HepG2 (cell line): ENCODE measurements around the gene TFF2. TPM values are rescaled to one million over a fixed set of nuclear protein-coding genes. Genes with fewer than 3 reads are reported as not detected.

Experiments
- ATM ChIP-seq: fragments of 450-650 bp; IDR thresholded peaks from 2 replicates; pipeline ENCODE4 v1.7.1; 2017; ENCODE audit warnings: mild to moderate bottlenecking, borderline replicate concordance
- ETV6 ChIP-seq: sonication (generic); formaldehyde crosslinking; conservative IDR thresholded peaks from 2 replicates; pipeline ENCODE4 v1.4.0; 2020; ENCODE audit warnings: missing genetic modification reagents
- MBD4 ChIP-seq: IDR thresholded peaks from 2 replicates; pipeline ENCODE4 v1.6.1; 2012; ENCODE audit warnings: low read length, inconsistent platforms, borderline replicate concordance
- RELA ChIP-seq: sonication (generic); formaldehyde crosslinking; IDR thresholded peaks from 2 replicates; pipeline ENCODE4 v1.4.0; 2020; ENCODE audit warnings: missing genetic modification reagents
- SRY ChIP-seq: sonication (generic); formaldehyde crosslinking; IDR thresholded peaks from 2 replicates; pipeline ENCODE4 v1.8.0; 2022; ENCODE audit warnings: mild to moderate bottlenecking, missing genetic modification reagents
- XRCC5 ChIP-seq: fragments of 200-400 bp; formaldehyde crosslinking; optimal IDR thresholded peaks from 2 replicates; pipeline ENCODE3; 2017; ENCODE audit warnings: mild to moderate bottlenecking, low read length
- ZBTB21 ChIP-seq: sonication (generic); formaldehyde crosslinking; IDR thresholded peaks from 2 replicates; pipeline ENCODE4 v1.4.0; 2020; ENCODE audit warnings: missing genetic modification reagents
- ZNF160 ChIP-seq: sonication (generic); formaldehyde crosslinking; IDR thresholded peaks from 2 replicates; pipeline ENCODE4 v1.8.0; 2022; ENCODE audit warnings: mild to moderate bottlenecking, inconsistent platforms, missing genetic modification reagents
- ZNF224 ChIP-seq: sonication (generic); formaldehyde crosslinking; IDR thresholded peaks from 2 replicates; pipeline ENCODE4 v1.5.0; 2020; ENCODE audit warnings: mild to moderate bottlenecking, missing genetic modification reagents
- ZNF292 ChIP-seq: sonication (generic); formaldehyde crosslinking; IDR thresholded peaks from 2 replicates; pipeline ENCODE4 v1.8.1; 2022; ENCODE audit warnings: mild to moderate bottlenecking, low read depth, missing genetic modification reagents, borderline replicate concordance
- ZNF383 ChIP-seq: sonication (generic); formaldehyde crosslinking; IDR thresholded peaks from 2 replicates; pipeline ENCODE4 v1.4.0; 2020; ENCODE audit warnings: missing genetic modification reagents, mild to moderate bottlenecking, borderline replicate concordance
- ZNF451 ChIP-seq: sonication (generic); formaldehyde crosslinking; IDR thresholded peaks from 2 replicates; pipeline ENCODE4 v1.5.0; 2020; ENCODE audit warnings: mild to moderate bottlenecking, missing genetic modification reagents
- ZNF496 ChIP-seq: sonication (generic); formaldehyde crosslinking; IDR thresholded peaks from 2 replicates; pipeline ENCODE4 v1.8.1; 2023; ENCODE audit warnings: mild to moderate bottlenecking, moderate library complexity, missing genetic modification reagents; ENCODE audit not compliant: insufficient replicate concordance
- ZNF781 ChIP-seq: sonication (generic); formaldehyde crosslinking; IDR thresholded peaks from 2 replicates; pipeline ENCODE4 v1.5.1; 2020; ENCODE audit warnings: borderline replicate concordance, mild to moderate bottlenecking, missing genetic modification reagents; ENCODE audit errors: not compliant biosample characterization
- polyA plus RNA-seq, 8 experiments: library from polyadenylated mRNA; depleted of rRNA in 3 of 8; stranded (reverse) in 7 of 8; unstranded in 1 of 8; fragments of >200 nt; fragmentation: Illumina TruSeq in 4 of 8; extraction: Trizol in 4 of 8; gene quantifications; 2 replicates each; pipeline versions ENCODE4 v1.2.1 to v1.2.3, GENCODE V29; 2011 to 2016; ENCODE audit warnings: low read depth in 4 of 8, missing spikeins in 1 of 8, mixed read lengths in 1 of 8; ENCODE audit not compliant: insufficient read depth in 1 of 8
- total RNA-seq, 5 experiments: library from RNA; depleted of rRNA; stranded (reverse); fragments of >200 nt; fragmentation: Illumina TruSeq; extraction: Trizol; gene quantifications; 2 replicates each; pipeline ENCODE4 v1.2.3, GENCODE V29; 2016; ENCODE audit warnings: low read depth in 1 of 5
- TF ChIP-seq, protein P1 (sequence below): sonication (generic); formaldehyde crosslinking; IDR thresholded peaks from 2 replicates; pipeline ENCODE4 v1.4.0; 2020; ENCODE audit warnings: missing genetic modification reagents
- TF ChIP-seq, protein P2 (sequence below): sonication (generic); formaldehyde crosslinking; IDR thresholded peaks from 2 replicates; pipeline ENCODE4 v1.4.0; 2020; ENCODE audit warnings: mild to moderate bottlenecking, missing genetic modification reagents
- TF ChIP-seq, protein P3 (sequence below): sonication (generic); formaldehyde crosslinking; IDR thresholded peaks from 2 replicates; pipeline ENCODE4 v1.9.0; 2022; ENCODE audit warnings: missing genetic modification reagents, mild to moderate bottlenecking, borderline replicate concordance
- TF ChIP-seq, protein P4 (sequence below): sonication (generic); formaldehyde crosslinking; IDR thresholded peaks from 2 replicates; pipeline ENCODE4 v1.5.1; 2020; ENCODE audit warnings: mild to moderate bottlenecking, missing genetic modification reagents

TFF2 gene
- total and polyA plus RNA-seq, 2 of the 13 experiments (the other 11 are each of a cell fraction or from before 2014, with no cell fraction given), result 1.5 TPM; not detected in 1

DNA sequence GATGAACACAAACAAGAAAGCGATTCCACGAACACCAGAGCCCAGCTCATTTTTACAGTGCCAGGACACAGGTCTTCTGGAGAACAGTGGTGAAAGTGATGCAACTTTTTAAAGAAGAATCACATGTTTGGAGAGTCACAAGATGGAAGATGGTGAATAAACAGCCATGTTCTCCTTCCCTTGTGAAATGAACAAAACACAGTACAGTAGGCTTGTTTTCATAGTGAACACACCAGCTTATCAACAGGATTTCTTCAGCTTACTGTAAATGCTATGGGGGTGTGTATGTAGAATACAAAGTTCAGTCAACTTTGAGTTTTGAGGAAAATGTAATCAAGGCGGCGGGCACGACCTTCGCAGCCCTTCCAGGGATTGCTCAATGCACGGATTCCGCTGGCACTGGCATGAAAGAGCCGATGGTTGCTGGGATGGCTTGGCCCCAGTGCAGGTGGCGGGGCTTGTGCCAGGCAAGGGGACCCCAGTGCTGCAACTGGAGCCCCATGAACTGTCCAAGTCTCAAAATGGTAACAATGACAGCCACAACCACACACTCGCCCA lies 35.3 kb upstream of the TFF2 start (continued):
- TF ChIP-seq, protein P1, sequence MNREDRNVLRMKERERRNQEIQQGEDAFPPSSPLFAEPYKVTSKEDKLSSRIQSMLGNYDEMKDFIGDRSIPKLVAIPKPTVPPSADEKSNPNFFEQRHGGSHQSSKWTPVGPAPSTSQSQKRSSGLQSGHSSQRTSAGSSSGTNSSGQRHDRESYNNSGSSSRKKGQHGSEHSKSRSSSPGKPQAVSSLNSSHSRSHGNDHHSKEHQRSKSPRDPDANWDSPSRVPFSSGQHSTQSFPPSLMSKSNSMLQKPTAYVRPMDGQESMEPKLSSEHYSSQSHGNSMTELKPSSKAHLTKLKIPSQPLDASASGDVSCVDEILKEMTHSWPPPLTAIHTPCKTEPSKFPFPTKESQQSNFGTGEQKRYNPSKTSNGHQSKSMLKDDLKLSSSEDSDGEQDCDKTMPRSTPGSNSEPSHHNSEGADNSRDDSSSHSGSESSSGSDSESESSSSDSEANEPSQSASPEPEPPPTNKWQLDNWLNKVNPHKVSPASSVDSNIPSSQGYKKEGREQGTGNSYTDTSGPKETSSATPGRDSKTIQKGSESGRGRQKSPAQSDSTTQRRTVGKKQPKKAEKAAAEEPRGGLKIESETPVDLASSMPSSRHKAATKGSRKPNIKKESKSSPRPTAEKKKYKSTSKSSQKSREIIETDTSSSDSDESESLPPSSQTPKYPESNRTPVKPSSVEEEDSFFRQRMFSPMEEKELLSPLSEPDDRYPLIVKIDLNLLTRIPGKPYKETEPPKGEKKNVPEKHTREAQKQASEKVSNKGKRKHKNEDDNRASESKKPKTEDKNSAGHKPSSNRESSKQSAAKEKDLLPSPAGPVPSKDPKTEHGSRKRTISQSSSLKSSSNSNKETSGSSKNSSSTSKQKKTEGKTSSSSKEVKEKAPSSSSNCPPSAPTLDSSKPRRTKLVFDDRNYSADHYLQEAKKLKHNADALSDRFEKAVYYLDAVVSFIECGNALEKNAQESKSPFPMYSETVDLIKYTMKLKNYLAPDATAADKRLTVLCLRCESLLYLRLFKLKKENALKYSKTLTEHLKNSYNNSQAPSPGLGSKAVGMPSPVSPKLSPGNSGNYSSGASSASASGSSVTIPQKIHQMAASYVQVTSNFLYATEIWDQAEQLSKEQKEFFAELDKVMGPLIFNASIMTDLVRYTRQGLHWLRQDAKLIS (CRISPR knock-in tag), result no peak
- TF ChIP-seq ZNF781 (CRISPR knock-in tag) (no peak), ZNF383 (CRISPR knock-in tag) (no peak), ETV6 (CRISPR knock-in tag) (no peak), ZNF160 (no peak), ZNF224 (CRISPR knock-in tag) (no peak), XRCC5 (peak; percentile 41), RELA (no peak), ZNF496 (no peak), SRY (CRISPR knock-in tag) (no peak), MBD4 (no peak), ZNF292 (CRISPR knock-in tag) (peak; percentile 65; the same call in 1 of the 2 replicates), ATM (no peak), ZBTB21 (no peak), ZNF451 (CRISPR knock-in tag) (no peak)
- TF ChIP-seq, protein P2, sequence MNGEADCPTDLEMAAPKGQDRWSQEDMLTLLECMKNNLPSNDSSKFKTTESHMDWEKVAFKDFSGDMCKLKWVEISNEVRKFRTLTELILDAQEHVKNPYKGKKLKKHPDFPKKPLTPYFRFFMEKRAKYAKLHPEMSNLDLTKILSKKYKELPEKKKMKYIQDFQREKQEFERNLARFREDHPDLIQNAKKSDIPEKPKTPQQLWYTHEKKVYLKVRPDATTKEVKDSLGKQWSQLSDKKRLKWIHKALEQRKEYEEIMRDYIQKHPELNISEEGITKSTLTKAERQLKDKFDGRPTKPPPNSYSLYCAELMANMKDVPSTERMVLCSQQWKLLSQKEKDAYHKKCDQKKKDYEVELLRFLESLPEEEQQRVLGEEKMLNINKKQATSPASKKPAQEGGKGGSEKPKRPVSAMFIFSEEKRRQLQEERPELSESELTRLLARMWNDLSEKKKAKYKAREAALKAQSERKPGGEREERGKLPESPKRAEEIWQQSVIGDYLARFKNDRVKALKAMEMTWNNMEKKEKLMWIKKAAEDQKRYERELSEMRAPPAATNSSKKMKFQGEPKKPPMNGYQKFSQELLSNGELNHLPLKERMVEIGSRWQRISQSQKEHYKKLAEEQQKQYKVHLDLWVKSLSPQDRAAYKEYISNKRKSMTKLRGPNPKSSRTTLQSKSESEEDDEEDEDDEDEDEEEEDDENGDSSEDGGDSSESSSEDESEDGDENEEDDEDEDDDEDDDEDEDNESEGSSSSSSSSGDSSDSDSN (CRISPR knock-in tag), result peak; percentile 29; the same call in 1 of the 2 replicates
- TF ChIP-seq, protein P3, sequence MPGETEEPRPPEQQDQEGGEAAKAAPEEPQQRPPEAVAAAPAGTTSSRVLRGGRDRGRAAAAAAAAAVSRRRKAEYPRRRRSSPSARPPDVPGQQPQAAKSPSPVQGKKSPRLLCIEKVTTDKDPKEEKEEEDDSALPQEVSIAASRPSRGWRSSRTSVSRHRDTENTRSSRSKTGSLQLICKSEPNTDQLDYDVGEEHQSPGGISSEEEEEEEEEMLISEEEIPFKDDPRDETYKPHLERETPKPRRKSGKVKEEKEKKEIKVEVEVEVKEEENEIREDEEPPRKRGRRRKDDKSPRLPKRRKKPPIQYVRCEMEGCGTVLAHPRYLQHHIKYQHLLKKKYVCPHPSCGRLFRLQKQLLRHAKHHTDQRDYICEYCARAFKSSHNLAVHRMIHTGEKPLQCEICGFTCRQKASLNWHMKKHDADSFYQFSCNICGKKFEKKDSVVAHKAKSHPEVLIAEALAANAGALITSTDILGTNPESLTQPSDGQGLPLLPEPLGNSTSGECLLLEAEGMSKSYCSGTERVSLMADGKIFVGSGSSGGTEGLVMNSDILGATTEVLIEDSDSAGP (CRISPR knock-in tag), result peak; percentile 57
- TF ChIP-seq, protein P4, sequence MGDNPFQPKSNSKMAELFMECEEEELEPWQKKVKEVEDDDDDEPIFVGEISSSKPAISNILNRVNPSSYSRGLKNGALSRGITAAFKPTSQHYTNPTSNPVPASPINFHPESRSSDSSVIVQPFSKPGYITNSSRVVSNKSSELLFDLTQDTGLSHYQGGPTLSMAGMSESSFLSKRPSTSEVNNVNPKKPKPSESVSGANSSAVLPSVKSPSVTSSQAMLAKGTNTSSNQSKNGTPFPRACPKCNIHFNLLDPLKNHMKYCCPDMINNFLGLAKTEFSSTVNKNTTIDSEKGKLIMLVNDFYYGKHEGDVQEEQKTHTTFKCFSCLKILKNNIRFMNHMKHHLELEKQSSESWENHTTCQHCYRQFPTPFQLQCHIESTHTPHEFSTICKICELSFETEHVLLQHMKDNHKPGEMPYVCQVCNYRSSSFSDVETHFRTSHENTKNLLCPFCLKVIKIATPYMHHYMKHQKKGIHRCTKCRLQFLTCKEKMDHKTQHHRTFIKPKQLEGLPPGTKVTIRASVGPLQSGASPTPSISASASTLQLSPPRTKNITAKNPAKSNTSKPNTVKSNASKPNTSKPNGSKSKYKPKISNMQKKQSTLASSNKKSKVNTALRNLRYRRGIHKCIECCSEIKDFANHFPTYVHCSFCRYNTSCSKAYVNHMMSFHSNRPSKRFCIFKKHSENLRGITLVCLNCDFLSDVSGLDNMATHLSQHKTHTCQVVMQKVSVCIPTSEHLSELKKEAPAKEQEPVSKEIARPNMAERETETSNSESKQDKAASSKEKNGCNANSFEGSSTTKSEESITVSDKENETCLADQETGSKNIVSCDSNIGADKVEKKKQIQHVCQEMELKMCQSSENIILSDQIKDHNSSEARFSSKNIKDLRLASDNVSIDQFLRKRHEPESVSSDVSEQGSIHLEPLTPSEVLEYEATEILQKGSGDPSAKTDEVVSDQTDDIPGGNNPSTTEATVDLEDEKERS (CRISPR knock-in tag), result peak; percentile 66; the same call in 1 of the 2 replicates
